ENCODE results near the gene CDKL5. TPM values are rescaled to one million over a fixed set of nuclear protein-coding genes. Genes with fewer than 3 reads are reported as not detected.

The CDKL5 gene
- total and polyA plus RNA-seq, 7 donors = 0.42 to 3.8 (median 1.6) TPM

GRCh38 chrX:18422325-18422724 is 3.1 kb upstream of the CDKL5 start:
- Histone ChIP-seq H3K4me1 (no peaks in the 10 kb centered on the region), H3K27ac (no peak overlapping the region), H3K9me3 (no peaks in the 10 kb centered on the region), H3K36me3 (ENCODE audit: insufficient read depth in 1 of 2, low read depth in 1 of 2) (no peaks in the 10 kb centered on the region), H3K27me3 (ENCODE audit: insufficient read depth in 3 of 3, low read length in 2 of 3) (peaks cover 0 to 26% (median 0%) of the 10 kb centered on the region in 3 donors), H3K4me3 (no peak overlapping the region)
- TF ChIP-seq, protein P1, sequence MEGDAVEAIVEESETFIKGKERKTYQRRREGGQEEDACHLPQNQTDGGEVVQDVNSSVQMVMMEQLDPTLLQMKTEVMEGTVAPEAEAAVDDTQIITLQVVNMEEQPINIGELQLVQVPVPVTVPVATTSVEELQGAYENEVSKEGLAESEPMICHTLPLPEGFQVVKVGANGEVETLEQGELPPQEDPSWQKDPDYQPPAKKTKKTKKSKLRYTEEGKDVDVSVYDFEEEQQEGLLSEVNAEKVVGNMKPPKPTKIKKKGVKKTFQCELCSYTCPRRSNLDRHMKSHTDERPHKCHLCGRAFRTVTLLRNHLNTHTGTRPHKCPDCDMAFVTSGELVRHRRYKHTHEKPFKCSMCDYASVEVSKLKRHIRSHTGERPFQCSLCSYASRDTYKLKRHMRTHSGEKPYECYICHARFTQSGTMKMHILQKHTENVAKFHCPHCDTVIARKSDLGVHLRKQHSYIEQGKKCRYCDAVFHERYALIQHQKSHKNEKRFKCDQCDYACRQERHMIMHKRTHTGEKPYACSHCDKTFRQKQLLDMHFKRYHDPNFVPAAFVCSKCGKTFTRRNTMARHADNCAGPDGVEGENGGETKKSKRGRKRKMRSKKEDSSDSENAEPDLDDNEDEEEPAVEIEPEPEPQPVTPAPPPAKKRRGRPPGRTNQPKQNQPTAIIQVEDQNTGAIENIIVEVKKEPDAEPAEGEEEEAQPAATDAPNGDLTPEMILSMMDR (IDR thresholded peaks at IDR 0.05) = no peak
- 77 to 91% (median 87%) methylated on average over 5 of the region's 5 CpGs for WGBS, 3 donors
- ATAC-seq (no peak), DNase-seq (no peak)
- intact Hi-C loops (cut with DNase I) = loop anchor here (10.0 kb wide), 2 partner anchors 252 to 462 kb away; partner anchors contain the start of gene RS1 (in 2 of the 2)

DNA sequence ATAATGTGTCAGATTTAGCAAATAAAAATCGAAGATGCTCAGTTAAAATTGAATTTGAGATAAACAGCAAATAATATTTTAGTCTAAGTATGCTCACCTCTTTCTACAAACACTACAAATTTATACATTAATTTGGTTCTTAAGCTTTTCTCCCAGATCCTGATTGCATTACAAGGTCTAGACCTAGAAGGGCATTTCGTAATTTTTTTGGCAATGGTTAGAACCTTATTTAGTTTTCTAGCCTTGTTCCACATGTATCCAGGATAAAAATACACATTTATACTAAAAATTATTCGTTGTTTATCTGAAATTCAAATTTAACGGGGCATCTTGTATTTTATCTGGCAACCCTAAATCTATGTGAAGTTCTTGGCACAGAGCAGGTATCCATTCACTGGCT is 2.5 kb upstream of the CDKL5 start:
- intact Hi-C loops (cut with DNase I) = loop anchor here (10.0 kb wide), 2 partner anchors 252 to 462 kb away; partner anchors contain the start of gene RS1 (in 2 of the 2)
- Histone ChIP-seq H3K4me3 (no peak overlapping the region), H3K4me1 (no peaks in the 10 kb centered on the region), H3K36me3 (ENCODE audit: insufficient read depth in 1 of 2, low read depth in 1 of 2) (no peaks in the 10 kb centered on the region), H3K27ac (no peak overlapping the region), H3K9me3 (no peaks in the 10 kb centered on the region), H3K27me3 (ENCODE audit: insufficient read depth in 3 of 3, low read length in 2 of 3) (peaks cover 0 to 26% (median 0%) of the 10 kb centered on the region in 3 donors)
- 67 to 86% (median 77%) methylated on average over 4 of the region's 4 CpGs for WGBS, 3 donors
- no peak for ATAC-seq
- DNase-seq = no peak
- TF ChIP-seq, protein P1 (IDR thresholded peaks at IDR 0.05) = no peak

DNA sequence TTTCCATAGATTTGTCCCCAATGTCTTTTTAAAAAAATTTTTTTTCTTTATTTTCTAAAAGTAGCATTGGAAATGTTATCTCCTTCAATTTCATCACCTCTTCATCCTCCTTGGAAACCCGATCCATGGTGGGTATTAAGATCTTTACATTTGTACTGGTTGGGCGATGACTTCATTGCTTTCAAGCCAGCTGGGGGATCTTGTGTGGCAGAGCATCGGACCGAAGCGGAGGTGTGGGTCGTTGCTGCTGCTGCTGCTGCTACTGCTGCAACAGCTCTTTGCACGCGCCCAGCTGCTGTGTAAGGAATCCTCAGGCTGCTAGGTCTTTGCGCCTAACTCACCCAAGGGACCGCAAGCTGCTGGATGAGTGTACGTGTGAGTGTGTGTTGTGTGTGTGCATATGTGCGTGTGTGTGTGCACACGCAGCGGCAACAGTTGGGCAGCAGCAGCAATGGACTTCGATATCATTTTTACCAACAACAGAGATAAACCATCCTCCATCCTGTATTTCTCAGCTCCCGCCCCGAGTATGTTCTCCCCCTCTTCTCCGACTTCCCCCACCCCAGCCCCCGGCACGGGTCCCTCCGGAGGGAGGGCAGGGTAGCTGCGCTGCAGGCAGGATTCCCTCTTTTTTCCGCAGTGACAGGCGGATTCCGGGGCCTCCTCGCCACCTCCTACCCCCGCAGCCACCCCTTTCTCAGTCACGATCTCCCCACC is 768 bp upstream of the CDKL5 start:
- TF ChIP-seq, protein P1 (IDR thresholded peaks at IDR 0.05) = no peak
- no peaks in the 10 kb centered on the region for H3K36me3 ChIP-seq (ENCODE audit: insufficient read depth in 1 of 2, low read depth in 1 of 2)
- ATAC-seq = peak in 2 of 4 donors; percentile 13 to 21
- peak overlapping the region; percentile 81 for H3K4me3 ChIP-seq
- H3K27ac ChIP-seq = no peak overlapping the region
- 0 to 13% (median 2%) methylated on average over 21 to 28 of the region's 28 CpGs for WGBS, 3 donors
- H3K27me3 ChIP-seq (ENCODE audit: insufficient read depth in 3 of 3, low read length in 2 of 3) = peaks cover 0 to 26% (median 0%) of the 10 kb centered on the region in 3 donors
- no peaks in the 10 kb centered on the region for H3K9me3 ChIP-seq
- no peaks in the 10 kb centered on the region for H3K4me1 ChIP-seq
- intact Hi-C loops (cut with DNase I) = loop anchor here (10.0 kb wide), 2 partner anchors 250 to 460 kb away; partner anchors contain the start of gene RS1 (in 2 of the 2)
- no peak for DNase-seq

- ATAC-seq (peak in 1 of 4 donors; percentile 5), DNase-seq (peak in 1 of 2 donors; percentile 13)
- Histone ChIP-seq H3K27me3 (ENCODE audit: insufficient read depth in 3 of 3, low read length in 2 of 3) (peaks cover 0 to 26% (median 0%) of the 10 kb centered on the region in 3 donors), H3K36me3 (ENCODE audit: insufficient read depth in 1 of 2, low read depth in 1 of 2) (no peaks in the 10 kb centered on the region), H3K4me1 (no peaks in the 10 kb centered on the region), H3K4me3 (peak overlapping the region; percentile 81), H3K9me3 (no peaks in the 10 kb centered on the region), H3K27ac (peak overlapping the region; percentile 78)
- intact Hi-C loops (cut with DNase I) = loop anchor here (10.0 kb wide), 2 partner anchors 249 to 459 kb away; partner anchors contain the start of gene RS1 (in 2 of the 2)
- WGBS, 3 donors = 0 to 13% (median 2%) methylated on average over 10 to 40 of the region's 40 CpGs
- TF ChIP-seq, protein P1 (IDR thresholded peaks at IDR 0.05) = no peak
Observed at GRCh38 chrX:18426004-18426320, 554 bp downstream of the CDKL5 start.
